ENCODE measurements around the gene MRPS35. TPM values are rescaled to one million over a fixed set of nuclear protein-coding genes. Genes with fewer than 3 reads are reported as not detected.

Gene MRPS35
- total and polyA plus RNA-seq, 2 experiments from 2014 or later = 58.1 to 58.7 TPM

GRCh38 chr12:27733052-27733656 lies 22.5 kb downstream of the MRPS35 start:
- H3K36me3 Mint-ChIP-seq (ENCODE audit: low read depth) = peaks cover 30% of the 10 kb centered on the region

DNA sequence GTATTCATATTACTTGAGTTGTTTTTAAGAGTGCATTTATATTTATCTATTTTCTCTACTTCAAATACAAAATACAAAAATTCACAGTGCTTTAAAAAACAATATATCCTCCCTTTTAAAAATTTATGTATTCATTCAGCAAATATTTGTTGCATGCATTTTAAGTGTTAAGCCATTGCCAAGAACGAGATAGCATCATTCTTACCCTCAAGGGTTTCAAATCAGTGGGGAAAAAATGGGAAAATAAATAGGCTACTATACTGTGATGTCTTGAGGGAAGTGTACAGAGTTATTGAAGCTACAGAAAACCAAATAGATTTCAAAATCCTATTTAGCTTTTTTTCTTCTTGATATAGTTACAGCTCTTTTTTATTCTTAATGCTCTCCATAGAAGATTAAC lies 23.2 kb downstream of the MRPS35 start:
- DNase-seq (ENCODE audit: low spot score) (no peak), ATAC-seq (no peak)
- Histone ChIP-seq H3K4me2 (no peak overlapping the region), H3K27me3 (ENCODE audit: insufficient read depth) (no peaks in the 10 kb centered on the region), H3K36me3 (ENCODE audit: insufficient read depth) (peaks cover 21% of the 10 kb centered on the region), H3K4me3 (no peak overlapping the region), H3K27ac (ENCODE audit: low read depth) (no peak overlapping the region), H3K4me1 (ENCODE audit: insufficient read depth) (no peaks in the 10 kb centered on the region), H3K9me2 (ENCODE audit: insufficient read depth) (no peaks in the 10 kb centered on the region), H4K20me1 (replicated peaks; ENCODE audit: insufficient read depth) (no peaks in the 10 kb centered on the region), H2AFZ (no peak overlapping the region), H3F3A (replicated peaks; ENCODE audit: low read depth) (no peaks in the 10 kb centered on the region), H3K79me2 (replicated peaks; ENCODE audit: insufficient read depth) (no peaks in the 10 kb centered on the region)
- no peak overlapping the region for H3K4me3 Mint-ChIP-seq
- H3K4me1 Mint-ChIP-seq = no peaks in the 10 kb centered on the region
- H3K27ac Mint-ChIP-seq = no peak overlapping the region
- no peaks in the 10 kb centered on the region for H3K9me3 Mint-ChIP-seq
- H3K36me3 Mint-ChIP-seq (ENCODE audit: low read depth) = peaks cover 30% of the 10 kb centered on the region
- no peaks in the 10 kb centered on the region for H3K27me3 Mint-ChIP-seq (ENCODE audit: insufficient read depth, low read depth, poor library complexity)
- TF ChIP-seq, protein P1, sequence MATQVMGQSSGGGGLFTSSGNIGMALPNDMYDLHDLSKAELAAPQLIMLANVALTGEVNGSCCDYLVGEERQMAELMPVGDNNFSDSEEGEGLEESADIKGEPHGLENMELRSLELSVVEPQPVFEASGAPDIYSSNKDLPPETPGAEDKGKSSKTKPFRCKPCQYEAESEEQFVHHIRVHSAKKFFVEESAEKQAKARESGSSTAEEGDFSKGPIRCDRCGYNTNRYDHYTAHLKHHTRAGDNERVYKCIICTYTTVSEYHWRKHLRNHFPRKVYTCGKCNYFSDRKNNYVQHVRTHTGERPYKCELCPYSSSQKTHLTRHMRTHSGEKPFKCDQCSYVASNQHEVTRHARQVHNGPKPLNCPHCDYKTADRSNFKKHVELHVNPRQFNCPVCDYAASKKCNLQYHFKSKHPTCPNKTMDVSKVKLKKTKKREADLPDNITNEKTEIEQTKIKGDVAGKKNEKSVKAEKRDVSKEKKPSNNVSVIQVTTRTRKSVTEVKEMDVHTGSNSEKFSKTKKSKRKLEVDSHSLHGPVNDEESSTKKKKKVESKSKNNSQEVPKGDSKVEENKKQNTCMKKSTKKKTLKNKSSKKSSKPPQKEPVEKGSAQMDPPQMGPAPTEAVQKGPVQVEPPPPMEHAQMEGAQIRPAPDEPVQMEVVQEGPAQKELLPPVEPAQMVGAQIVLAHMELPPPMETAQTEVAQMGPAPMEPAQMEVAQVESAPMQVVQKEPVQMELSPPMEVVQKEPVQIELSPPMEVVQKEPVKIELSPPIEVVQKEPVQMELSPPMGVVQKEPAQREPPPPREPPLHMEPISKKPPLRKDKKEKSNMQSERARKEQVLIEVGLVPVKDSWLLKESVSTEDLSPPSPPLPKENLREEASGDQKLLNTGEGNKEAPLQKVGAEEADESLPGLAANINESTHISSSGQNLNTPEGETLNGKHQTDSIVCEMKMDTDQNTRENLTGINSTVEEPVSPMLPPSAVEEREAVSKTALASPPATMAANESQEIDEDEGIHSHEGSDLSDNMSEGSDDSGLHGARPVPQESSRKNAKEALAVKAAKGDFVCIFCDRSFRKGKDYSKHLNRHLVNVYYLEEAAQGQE (IDR thresholded peaks at IDR 0.05; ENCODE audit: unreplicated experiment) = no peak
- no peak for TF ChIP-seq NANOG (IDR thresholded peaks at IDR 0.05; ENCODE audit: borderline replicate concordance)
- no peak for TF ChIP-seq POLR2AphosphoS5 (IDR thresholded peaks at IDR 0.05; ENCODE audit: low read depth)
- TF ChIP-seq STAT1 (IDR thresholded peaks at IDR 0.05; ENCODE audit: unreplicated experiment) = no peak
- no peak for TF ChIP-seq EZH2 (IDR thresholded peaks at IDR 0.05; ENCODE audit: low read depth, unreplicated experiment)
- no peak for TF ChIP-seq ZNF114 (CRISPR knock-in tag; IDR thresholded peaks at IDR 0.05)
- TF ChIP-seq, protein P2, sequence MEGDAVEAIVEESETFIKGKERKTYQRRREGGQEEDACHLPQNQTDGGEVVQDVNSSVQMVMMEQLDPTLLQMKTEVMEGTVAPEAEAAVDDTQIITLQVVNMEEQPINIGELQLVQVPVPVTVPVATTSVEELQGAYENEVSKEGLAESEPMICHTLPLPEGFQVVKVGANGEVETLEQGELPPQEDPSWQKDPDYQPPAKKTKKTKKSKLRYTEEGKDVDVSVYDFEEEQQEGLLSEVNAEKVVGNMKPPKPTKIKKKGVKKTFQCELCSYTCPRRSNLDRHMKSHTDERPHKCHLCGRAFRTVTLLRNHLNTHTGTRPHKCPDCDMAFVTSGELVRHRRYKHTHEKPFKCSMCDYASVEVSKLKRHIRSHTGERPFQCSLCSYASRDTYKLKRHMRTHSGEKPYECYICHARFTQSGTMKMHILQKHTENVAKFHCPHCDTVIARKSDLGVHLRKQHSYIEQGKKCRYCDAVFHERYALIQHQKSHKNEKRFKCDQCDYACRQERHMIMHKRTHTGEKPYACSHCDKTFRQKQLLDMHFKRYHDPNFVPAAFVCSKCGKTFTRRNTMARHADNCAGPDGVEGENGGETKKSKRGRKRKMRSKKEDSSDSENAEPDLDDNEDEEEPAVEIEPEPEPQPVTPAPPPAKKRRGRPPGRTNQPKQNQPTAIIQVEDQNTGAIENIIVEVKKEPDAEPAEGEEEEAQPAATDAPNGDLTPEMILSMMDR (conservative IDR thresholded peaks at IDR 0.05; ENCODE audit: low read depth in 2 of 2) = no peak
- TF ChIP-seq ZNF331 (CRISPR knock-in tag; IDR thresholded peaks at IDR 0.05; ENCODE audit: low read depth) = no peak
- TF ChIP-seq EZH2phosphoT487 (IDR thresholded peaks at IDR 0.05; ENCODE audit: unreplicated experiment) = no peak

More at GRCh38 chr12:27733052-27733656, 22.5 kb downstream of the MRPS35 start:
- Mint-ChIP-seq H3K9me3 (no peaks in the 10 kb centered on the region), H3K27me3 (ENCODE audit: insufficient read depth, low read depth, poor library complexity) (no peaks in the 10 kb centered on the region), H3K4me1 (no peaks in the 10 kb centered on the region), H3K4me3 (no peak overlapping the region), H3K27ac (no peak overlapping the region)
- no peaks in the 10 kb centered on the region for H3F3A ChIP-seq (replicated peaks; ENCODE audit: low read depth)
- H4K20me1 ChIP-seq (replicated peaks; ENCODE audit: insufficient read depth) = no peaks in the 10 kb centered on the region
- H3K36me3 ChIP-seq (ENCODE audit: insufficient read depth) = peaks cover 20% of the 10 kb centered on the region
- H3K79me2 ChIP-seq (replicated peaks; ENCODE audit: insufficient read depth) = no peaks in the 10 kb centered on the region
- ATAC-seq (peak; percentile 46; the same call in 2 of the 3 replicates), DNase-seq (ENCODE audit: low spot score) (peak; percentile 44)
- H2AFZ ChIP-seq = no peak overlapping the region
- no peaks in the 10 kb centered on the region for H3K4me1 ChIP-seq (ENCODE audit: insufficient read depth)
- no peak overlapping the region for H3K4me2 ChIP-seq
- H3K4me3 ChIP-seq = no peak overlapping the region
- no peaks in the 10 kb centered on the region for H3K9me2 ChIP-seq (ENCODE audit: insufficient read depth)
- TF ChIP-seq, protein P2 (conservative IDR thresholded peaks at IDR 0.05; ENCODE audit: low read depth in 2 of 2) = peak; percentile 78 to 90
- TF ChIP-seq, protein P1 (IDR thresholded peaks at IDR 0.05; ENCODE audit: unreplicated experiment) = no peak
- H3K27ac ChIP-seq (ENCODE audit: low read depth) = no peak overlapping the region
- H3K27me3 ChIP-seq (ENCODE audit: insufficient read depth) = no peaks in the 10 kb centered on the region
